ENCODE measurements around the gene GZMH. TPM values are rescaled to one million over a fixed set of nuclear protein-coding genes. Genes with fewer than 3 reads are reported as not detected.

GZMH gene
- total and polyA plus RNA-seq, 9 donors, result 0.14 to 0.71 (median 0.38) TPM; not detected in 4

DNA sequence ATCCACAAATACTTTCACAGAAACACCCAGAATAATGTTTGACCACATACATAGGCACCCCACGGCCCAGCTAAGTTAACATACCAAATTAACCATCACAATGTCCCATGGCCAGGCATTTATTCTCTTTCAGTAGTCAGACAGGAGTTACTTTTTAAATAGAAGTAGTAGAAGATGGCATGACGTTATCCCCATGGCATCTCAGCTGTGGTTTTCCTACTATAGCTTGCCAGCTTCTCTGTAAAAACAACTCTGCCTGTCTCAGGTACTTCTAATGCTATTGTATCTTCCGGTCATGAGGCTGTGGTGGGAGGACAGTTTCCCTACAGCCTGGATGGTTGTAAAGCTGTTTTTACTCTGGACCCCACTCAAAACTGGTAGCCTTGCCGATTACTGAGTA lies 52.7 kb downstream of the GZMH start:
- Histone ChIP-seq H3K27ac (ENCODE audit: low read length) (no peak overlapping the region), H3K4me1 (ENCODE audit: control insufficient read depth, insufficient read depth, low read length) (no peaks in the 10 kb centered on the region), H3K4me3 (ENCODE audit: low read length) (no peak overlapping the region), H3K27me3 (ENCODE audit: control insufficient read depth, insufficient read depth, low read length) (no peaks in the 10 kb centered on the region), H3K36me3 (ENCODE audit: control insufficient read depth, insufficient read depth, low read length) (no peaks in the 10 kb centered on the region), H3K9me3 (replicated peaks; ENCODE audit: control insufficient read depth, low read depth, low read length) (no peaks in the 10 kb centered on the region)
- no CpG with 5 or more reads among the region's 4 CpGs for WGBS (ENCODE audit: insufficient coverage)
- no peak for DNase-seq

Other genes starting within 250 kb of the GZMH start
- 54.5 TPM for gene NFATC4, start 241.5 kb downstream of the GZMH start, total RNA-seq
- gene NFATC4, start 241.5 kb downstream of the GZMH start, polyA plus RNA-seq (ENCODE audit: insufficient read depth in 1 of 8, insufficient read length in 8 of 8, low replicate concordance in 1 of 8), result 10 to 100 TPM; 35.2 to 71.1 (median 50.8) TPM
- 16.5 TPM for gene NYNRIN, start 210.7 kb downstream of the GZMH start, total RNA-seq
- 10 to 100 TPM; 18.5 to 45.3 (median 30.3) TPM for gene NYNRIN, start 210.7 kb downstream of the GZMH start, polyA plus RNA-seq (ENCODE audit: insufficient read depth in 1 of 8, insufficient read length in 8 of 8, low replicate concordance in 1 of 8)
- gene CBLN3, start 180.0 kb downstream of the GZMH start, total RNA-seq, result 1.2 TPM
- gene CBLN3, start 180.0 kb downstream of the GZMH start, polyA plus RNA-seq (ENCODE audit: insufficient read depth in 1 of 8, insufficient read length in 8 of 8, low replicate concordance in 1 of 8), result 1 to 10 TPM; 1.4 to 2.4 (median 1.7) TPM
- gene KHNYN, start 179.7 kb downstream of the GZMH start, total RNA-seq, result 35.6 TPM
- gene KHNYN, start 179.7 kb downstream of the GZMH start, polyA plus RNA-seq (ENCODE audit: insufficient read depth in 1 of 8, insufficient read length in 8 of 8, low replicate concordance in 1 of 8), result 10 to 100 TPM; 28.3 to 40.8 (median 35.4) TPM
- gene SDR39U1, start 166.9 kb downstream of the GZMH start, total RNA-seq, result 18.8 TPM
- 10 to 100 TPM; 40.6 to 65.3 (median 53.8) TPM for gene SDR39U1, start 166.9 kb downstream of the GZMH start, polyA plus RNA-seq (ENCODE audit: insufficient read depth in 1 of 8, insufficient read length in 8 of 8, low replicate concordance in 1 of 8)
- gene CMA1, start 101.4 kb downstream of the GZMH start, total RNA-seq, result 0.13 TPM
- under 1 TPM in 1 of 8 donors, not detected in 7; 0.11 TPM for gene CMA1, start 101.4 kb downstream of the GZMH start, polyA plus RNA-seq (ENCODE audit: insufficient read depth in 1 of 8, insufficient read length in 8 of 8, low replicate concordance in 1 of 8)
- gene CTSG, start 33.4 kb downstream of the GZMH start, total RNA-seq, result 1.5 TPM
- gene CTSG, start 33.4 kb downstream of the GZMH start, polyA plus RNA-seq (ENCODE audit: insufficient read depth in 1 of 8, insufficient read length in 8 of 8, low replicate concordance in 1 of 8), result 1 to 10 TPM in 7 of 8 donors, under 1 TPM in 1; 0.75 to 5.8 (median 2.1) TPM
- 0.22 TPM for gene GZMB, start 24.5 kb upstream of the GZMH start, total RNA-seq
- gene GZMB, start 24.5 kb upstream of the GZMH start, polyA plus RNA-seq (ENCODE audit: insufficient read depth in 1 of 8, insufficient read length in 8 of 8, low replicate concordance in 1 of 8), result under 1 TPM; 0.27 to 0.82 (median 0.38) TPM